Measurements from ENCODE around the gene CCNE1.

The CCNE1 gene

DNA sequence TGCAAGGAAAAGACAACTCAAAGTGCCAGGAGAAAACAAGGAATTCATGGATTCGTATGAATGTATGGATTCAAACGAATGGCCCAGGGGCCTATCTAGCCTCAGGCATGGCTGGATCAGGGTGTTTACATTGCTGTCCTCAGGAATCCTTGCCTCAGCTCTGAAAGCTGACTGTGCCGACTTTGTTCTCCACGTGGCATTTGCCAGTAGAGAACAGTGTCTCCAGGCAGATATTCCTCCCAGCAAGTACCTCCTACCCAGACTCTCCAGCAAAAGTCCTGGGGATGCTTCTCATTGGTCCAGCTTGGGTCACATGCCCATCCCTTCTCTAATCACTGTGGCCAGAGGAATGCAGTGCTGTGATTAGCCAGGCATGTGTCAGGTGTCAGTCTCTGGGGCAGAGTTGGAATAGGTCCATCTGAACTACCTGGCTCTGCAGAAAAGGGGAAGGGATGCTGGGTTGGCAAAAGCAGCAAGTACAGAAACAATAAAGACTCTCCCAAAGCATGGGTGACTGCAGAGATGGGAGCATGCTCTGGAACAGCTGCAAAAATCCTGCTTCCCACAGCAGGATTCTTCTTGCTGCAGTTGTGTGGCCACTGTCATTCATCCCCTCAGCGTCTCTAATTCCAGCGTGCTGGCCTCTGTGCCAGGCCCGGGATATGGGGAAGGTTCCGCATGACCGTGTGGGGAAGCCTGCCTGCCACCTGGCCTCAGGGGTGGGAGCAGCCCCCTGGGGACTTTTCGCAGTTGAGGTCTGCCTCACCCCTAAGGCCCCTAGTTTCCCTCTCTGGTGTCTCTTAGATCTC is 30.0 kb downstream of the CCNE1 start:
- peak; percentile 76 for DNase-seq (ENCODE audit: low read depth, low spot score)
- H3K27ac ChIP-seq = peak overlapping the region; percentile 30

DNA sequence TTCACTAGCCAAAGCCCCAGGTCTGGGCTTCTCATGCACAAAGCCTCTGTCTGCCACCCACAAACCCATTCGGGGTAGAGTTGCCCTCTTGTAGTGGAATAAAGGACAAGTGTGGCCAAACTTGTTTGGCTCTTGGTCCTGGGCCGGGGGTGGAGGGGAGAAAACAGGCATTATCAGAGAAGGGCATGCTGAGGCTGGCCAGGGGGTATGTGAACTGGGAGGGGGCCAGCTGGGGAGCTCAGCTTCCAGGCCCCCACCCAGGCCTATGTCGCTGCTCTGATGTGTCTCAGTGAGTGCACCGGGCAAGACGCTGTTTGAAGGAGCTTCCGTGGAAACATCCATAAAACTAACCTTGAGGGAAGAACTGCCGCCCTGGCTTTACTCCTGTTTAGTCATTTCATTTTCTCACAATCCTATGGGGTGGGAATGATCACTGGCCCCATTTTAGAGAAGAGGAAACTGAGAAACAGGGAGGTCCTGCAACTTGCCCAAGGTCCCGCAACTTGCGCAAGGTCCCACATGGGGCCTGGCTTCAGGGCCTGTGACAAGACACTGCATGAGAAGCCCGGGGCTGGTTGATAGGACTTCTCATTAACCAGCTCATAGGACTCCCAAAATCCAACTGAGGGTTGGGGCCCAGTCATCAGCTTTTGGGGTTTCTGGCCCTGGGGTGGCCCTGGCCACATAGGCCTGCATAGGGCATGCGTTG is 30.8 kb downstream of the CCNE1 start:
- no peak overlapping the region for H3K27ac ChIP-seq
- DNase-seq (ENCODE audit: low read depth, low spot score) = no peak

DNA sequence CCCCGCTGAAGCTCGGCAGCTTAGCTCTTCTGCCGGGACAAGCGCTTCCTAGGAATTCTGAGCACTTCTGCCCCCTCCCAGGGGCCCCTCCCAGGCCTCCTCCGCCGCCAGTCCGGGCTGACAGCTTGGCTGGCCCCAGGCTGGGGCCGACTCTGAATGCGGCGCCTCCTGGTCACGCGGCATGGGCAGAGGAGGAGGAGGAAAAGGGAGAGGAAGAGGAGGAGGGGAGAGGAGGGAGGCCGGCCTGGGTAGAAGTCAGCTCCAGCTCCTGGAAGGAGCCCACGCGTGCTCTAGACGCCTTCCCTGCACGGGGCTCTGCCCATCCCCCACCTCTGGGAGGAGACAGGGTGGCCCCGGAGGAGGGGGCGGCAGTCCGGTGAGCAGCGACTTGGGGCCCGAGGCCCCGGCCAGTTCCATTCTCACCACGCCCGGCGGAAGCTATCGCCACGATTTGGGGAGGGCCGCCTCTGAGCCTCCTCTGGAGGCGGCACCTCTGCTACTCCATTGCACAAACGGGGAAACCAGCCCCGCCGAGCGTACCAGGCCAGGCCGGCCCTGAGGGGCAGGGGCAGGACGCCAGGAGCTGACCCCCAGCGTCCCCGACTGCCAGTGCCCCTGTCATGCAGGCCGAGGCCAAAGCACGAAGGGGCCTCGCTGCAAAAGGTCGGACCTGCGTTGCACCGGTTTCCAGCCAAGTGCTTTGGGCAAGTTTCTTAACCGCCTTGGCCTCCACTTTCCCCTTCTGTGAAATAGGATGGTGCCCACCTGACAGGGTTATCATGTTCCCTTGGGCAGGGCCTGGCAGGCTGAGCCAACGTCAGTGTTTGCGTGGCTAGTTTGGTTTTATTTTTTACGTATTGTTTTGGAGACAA is 31.6 kb downstream of the CCNE1 start:
- no peak overlapping the region for H3K27ac ChIP-seq
- no peak for DNase-seq (ENCODE audit: low read depth, low spot score)

DNA sequence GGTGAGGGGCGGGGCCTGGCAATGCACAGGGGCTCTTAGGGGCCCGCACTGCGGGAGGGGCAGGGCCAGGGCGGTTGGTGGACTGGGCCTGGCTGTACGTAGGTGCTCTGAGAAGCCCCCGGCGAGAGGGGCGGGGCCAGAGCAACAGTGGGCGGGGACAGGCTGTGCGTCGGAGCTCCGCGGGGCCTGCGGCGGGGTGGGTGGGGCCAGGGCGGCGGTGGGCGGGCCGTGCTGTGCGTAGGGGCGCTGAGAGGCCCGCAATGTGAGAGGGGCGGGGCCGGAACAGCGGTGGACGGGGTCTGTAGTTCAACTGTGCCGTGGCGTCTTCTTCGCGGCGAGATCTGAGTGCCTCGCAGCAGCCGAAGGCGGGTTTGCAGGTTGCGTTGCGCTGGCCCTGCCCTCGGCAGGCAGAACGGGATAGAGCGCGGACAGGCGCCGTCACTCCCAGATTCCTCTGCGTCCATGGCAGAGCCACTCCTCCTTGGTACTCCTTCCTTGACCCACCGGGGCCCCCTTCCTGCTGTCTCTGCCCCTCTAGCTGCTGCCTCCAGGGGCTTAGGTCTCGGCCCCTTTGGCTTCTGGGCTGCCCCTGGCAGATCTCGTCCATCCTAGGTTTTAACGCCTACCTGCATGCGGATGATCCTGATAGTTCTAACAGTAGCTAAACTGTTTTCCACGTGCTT is 33.2 kb downstream of the CCNE1 start:
- H3K27ac ChIP-seq = peak overlapping the region; percentile 73
- peak; percentile 55 for DNase-seq (ENCODE audit: low read depth, low spot score)

DNA sequence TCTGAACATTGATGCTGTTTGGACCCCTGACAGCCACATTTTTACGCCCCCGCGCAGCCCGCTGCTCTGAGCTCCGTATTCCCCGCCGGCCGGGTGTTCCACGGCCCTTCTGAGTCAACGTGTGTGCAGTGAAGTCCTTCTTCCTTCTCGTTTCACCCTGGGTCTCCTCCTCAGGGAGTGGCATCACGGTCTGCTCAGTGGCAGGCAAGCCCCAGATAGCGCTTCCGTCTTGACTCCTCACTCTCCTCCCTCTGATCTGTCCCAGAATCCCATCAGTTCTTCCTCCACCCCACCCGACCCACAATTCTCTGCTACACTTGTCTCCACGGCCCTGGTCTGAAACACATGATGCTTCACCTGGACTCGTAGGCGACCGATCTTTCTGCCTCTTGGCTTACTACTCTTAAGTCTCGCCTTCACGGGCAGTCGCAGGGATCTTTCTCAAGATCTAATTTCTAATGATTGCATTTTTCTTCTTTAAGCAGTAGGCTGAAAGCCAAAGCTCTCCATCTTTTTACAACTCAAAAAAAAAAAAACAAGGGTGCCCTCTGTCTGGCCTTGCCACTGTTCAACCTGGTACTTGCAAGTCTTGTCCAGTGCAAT is 33.9 kb downstream of the CCNE1 start:
- DNase-seq (ENCODE audit: low read depth, low spot score) = no peak
- peak overlapping the region; percentile 73 for H3K27ac ChIP-seq

DNA sequence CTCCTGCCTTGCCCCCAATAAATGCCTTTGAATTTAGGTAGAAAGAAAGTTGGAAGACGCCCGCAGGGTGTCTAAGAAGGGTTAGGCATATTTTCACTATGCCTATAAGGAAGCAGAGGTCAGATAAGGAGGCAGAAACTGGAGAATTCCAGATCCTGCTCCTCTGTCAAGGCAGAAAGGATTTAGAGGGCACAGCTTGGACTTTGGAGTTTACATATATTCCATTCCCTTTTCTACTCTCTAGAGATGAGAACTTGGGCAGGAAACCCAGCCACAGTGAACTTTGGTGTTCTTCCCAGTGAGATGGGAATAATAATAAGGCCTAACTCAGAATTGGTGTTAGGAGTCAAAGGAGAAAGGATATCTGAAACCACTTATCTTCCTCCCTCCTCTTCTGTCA is 37.4 kb downstream of the CCNE1 start:
- no peak for DNase-seq (ENCODE audit: low read depth, low spot score)
- no peak overlapping the region for H3K27ac ChIP-seq

DNA sequence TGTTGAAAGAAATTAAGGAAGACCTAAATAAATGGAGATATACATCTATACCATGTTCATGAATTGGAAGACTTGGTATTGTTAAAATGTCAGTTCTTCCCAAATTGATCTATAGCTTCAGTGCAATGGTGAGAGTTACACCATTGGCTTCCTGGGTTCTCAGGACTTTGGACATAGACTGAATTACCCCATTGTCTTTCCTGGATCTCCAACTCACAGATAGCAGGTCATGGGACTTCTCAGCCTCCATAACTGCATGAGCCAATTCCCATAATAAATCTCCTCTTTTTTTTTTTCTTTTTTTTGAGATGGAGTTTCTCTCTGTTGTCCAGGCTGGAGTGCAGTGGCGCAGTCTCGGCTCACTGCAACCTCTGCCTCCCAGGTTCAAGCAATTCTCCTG is 38.7 kb downstream of the CCNE1 start:
- no peak for DNase-seq (ENCODE audit: low read depth, low spot score)
- H3K27ac ChIP-seq = no peak overlapping the region

DNA sequence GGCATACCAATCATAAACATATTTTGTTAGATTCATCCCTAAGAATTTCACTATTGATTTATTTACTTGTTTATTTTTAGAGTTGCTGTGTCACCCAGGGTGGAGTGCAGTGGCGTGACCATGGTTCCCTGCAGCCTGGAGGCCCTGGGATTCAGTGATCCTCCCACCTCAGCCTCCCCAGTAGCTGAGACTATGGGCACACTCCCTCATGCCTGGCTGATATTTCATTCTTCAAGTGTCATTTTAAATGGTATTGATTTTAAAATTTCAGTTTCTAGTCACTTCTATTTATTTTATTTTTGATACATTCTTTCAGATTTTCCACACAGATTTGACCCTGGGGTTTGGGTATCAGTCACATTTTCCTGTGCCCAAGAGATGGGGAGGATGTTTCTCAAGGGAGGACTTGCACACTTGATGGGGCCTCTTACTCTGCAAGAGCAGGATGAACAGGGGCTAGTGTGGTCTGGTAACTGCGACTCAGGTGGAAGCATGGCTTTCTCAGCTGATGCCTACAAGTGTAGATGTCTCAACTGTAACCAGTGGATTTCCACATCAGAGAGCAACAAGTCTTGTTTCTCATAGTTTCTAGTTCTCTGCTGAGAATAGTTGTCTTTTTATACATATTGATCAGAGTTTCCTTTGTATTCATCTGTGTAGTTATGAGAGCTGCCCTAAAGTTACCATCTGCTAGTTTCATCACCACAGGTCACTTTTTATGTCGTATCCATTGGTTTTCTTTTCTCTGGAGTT is 40.2 kb downstream of the CCNE1 start:
- no peak for DNase-seq (ENCODE audit: low read depth, low spot score)
- no peak overlapping the region for H3K27ac ChIP-seq

DNA sequence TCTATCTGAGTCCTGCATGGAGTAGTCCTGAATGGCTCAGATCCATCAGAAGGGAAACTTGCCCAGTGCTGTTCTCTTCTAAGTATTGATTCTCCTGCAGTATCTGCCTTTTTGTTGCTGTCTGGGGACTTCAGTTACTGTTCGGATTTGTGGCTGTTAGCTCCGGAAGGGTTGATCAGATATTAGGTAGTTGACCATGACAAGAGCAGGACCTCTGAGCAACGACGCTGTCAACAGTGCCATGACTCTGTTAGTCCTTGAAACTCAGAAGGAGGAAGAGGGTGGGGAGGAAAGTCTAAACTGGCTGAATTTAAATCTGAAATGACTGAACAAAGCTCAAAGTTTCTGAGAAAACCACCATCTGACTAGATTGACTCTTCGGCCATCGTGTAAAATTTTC is 42.2 kb downstream of the CCNE1 start:
- H3K27ac ChIP-seq = no peak overlapping the region
- DNase-seq (ENCODE audit: low read depth, low spot score) = no peak

DNA sequence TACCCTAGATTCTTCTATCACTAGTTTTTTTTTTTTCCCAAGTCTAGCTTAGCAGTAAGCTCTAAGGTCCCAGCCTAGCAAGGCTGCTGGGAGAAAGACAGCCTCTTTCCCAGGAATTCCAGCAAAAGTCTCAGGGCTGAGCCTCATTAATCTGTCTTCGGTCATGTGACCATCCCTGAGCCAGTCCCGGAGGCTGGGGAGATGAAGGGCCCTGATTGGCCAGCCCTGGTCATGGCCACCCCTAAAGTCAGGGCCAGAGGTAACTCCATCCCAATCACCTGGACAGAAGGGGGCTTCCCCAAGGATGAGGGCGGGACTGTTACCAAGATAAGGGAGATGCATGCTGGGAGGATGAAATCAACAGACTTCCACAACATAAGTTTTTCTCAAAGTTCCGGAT is 43.3 kb downstream of the CCNE1 start:
- no peak for DNase-seq (ENCODE audit: low read depth, low spot score)
- H3K27ac ChIP-seq = no peak overlapping the region

DNA sequence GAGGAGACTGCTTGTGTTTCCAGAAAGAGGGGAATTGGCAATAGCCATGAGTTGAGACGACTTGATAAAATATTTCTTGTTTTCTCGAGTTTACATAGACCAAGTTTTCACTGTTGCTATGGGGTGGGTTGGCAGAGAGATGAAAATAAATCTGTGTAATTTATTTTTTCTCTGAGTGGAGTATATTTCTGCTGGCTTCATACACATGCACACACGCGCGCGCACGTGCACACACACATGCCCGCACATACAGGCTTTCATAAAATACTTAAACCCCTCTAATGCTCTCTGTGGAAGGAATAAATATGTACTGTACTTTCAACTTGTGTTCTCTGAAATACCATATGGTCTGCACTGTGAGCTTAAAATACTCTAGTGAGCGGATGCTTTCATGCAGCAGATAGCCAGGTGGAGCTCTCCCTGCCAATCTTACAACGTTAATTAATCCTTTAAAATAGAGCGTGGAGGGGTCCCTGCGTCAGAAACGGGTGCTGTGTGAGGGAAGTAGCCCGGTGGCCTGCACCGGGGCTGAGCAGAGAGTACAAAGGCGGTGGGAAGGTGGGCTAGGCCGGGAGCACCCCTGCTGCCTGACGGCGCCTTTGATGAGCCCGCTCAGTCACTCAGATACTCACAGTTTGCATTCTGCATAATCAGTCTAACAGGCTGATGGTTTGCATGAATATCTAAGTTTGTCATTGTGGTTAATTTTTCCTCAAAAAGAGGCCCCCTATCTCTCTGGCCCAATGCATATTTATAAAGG is 44.1 kb downstream of the CCNE1 start:
- no peak for DNase-seq (ENCODE audit: low read depth, low spot score)
- no peak overlapping the region for H3K27ac ChIP-seq

DNA sequence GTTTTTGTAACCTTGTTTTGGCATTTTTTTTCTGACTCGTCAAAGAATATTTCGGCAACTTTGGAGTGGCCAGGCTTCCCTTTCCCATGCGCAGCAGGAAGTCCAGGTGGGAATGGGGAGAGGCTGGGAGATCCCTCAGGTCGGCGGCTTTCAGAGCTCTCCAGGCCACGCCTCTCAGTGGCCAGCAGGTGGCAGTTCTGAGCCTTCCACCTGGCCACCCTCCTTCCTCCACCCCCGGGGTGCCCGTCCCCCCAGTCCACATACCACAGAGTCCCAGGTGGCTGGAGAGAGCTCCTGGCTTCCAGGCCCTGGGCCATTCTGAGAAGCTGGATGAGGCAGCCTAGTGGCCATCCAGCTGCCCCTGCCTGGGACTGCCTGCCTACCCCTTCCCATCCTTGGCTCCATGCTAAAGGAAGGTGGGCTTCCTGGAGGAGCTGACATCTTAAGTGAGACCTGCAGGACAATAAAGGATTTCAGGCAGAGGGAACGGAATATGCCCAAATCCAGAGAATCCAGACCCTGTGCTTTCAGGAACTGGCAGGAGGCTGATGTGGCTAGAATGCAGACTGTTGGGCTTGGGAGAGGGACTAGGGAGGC is 46.3 kb downstream of the CCNE1 start:
- DNase-seq (ENCODE audit: low read depth, low spot score) = no peak
- no peak overlapping the region for H3K27ac ChIP-seq

DNA sequence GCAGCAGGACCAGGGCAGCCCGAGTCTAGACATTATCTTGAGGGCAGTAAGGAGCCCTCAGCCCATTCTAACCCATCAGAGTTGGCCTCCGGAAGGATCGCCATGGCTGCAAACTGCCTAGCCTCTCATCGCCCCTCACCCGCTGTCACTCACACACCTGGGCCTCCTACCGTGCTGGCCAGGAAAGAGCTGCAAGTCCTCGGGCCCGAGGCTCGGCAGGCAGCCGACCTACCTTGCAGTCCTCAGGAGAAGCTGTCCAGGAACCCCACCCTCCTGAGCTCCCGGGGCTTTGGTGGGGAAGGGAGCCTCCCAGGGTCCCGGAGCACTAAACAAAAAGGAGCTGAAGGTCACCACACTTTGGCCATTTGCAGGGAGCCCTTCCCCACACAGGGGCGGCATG is 46.8 kb downstream of the CCNE1 start:
- H3K27ac ChIP-seq = no peak overlapping the region
- DNase-seq (ENCODE audit: low read depth, low spot score) = no peak

DNA sequence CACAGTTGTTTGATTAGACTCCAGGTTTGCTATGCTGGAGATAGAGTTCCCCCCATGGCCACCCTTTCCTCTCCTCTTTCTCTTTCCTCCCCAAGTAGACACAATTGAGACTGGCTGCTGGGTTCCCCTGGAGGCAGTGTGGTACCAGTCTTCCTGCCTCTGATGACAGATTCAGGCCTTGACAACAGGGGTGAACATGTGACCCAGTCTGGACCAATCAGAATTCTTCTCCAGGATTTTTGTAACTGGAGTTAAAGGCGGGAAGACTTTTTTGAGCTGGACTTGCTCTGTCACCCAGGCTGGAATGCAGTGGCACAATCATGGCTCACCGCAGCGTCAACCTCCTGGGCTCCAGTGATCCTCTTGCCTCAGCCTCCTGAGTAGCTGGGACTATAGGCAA is 48.7 kb downstream of the CCNE1 start:
- DNase-seq (ENCODE audit: low read depth, low spot score) = no peak
- H3K27ac ChIP-seq = no peak overlapping the region

DNA sequence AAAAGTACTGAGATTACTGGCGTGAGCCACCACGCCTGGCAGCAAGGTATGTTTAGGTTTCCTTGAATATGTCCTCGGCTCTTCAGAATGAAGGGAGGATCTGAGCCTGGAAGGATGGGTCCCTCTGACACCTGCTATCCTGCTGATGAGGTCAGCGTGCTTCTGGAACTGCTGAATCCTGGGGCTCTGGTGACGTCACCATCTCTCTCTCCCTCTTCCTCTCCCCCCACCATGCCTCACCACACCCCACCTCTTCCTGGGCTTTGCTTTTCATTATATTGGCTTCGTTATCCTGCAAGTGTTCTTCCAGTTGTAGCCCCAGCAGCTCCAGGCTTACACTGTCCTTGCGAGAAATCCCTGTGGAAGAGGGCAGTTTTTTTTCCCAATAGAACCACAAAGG is 49.8 kb downstream of the CCNE1 start:
- no peak overlapping the region for H3K27ac ChIP-seq
- no peak for DNase-seq (ENCODE audit: low read depth, low spot score)

DNA sequence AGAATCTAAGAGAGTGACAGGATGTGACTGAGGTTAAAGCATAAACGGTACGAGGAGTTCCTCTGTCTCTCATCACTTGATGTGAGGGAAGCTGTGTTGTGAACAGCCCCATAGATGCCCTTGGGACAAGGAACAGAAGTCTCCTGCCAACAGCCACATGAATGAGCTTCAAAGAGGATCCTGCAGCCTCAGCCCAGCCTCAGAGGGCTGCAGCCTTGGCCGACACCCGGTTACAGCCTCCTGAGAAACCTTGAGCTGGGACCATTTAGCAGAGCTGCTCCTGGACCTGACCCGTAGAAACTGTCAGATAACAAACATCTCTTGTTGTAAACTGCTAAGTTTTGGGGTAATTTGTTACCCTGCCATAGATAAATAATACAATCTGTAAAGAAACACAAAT is 54.2 kb downstream of the CCNE1 start:
- H3K27ac ChIP-seq = no peak overlapping the region
- DNase-seq (ENCODE audit: low read depth, low spot score) = no peak

DNA sequence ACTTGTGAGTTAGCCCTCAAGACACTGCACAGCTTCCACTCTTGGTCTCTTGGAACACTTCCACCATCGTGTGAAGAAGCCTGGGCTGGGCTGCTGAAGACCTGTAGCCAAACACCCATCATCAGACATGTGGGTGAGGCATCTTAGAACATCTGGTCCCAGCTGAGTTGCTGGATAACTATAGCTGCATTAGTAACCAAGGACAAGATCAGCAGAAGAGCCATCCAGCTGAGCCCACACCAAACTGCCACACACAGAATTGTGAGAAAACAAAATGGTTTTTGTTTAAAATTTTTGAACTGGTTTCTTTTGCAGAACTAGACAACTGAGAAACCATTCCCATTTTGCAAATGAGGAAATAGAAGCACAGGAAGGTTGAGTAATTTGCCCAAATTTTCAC is 56.2 kb downstream of the CCNE1 start:
- DNase-seq (ENCODE audit: low read depth, low spot score) = no peak
- no peak overlapping the region for H3K27ac ChIP-seq

DNA sequence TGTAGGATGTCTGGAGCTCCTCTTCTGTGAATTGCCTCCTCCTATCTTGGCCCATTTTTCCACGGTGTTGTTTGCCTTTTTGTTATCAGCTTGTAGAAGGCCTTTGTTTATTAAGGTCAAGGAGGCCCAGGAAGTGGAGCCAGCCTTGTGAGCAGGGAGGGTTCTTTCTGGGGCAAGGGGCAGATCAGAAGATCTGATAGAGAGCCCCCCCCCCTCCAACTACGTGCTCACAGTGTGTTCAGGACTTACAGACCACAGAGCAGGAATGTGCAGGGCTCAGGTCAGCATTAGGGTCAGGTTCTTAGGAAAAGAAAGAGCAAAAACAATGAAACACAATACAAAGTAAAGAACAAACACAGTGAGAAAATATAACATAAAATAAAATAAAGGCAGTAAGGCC is 59.4 kb downstream of the CCNE1 start:
- DNase-seq (ENCODE audit: low read depth, low spot score) = no peak
- no peak overlapping the region for H3K27ac ChIP-seq
